ENCODE results near the gene ENKD1.

ENKD1 gene

GRCh38 chr16:67713647-67714273 lies 47.2 kb upstream of the ENKD1 start:
- no peak for ATAC-seq
- TF ChIP-seq TCF4 (CRISPR knock-in tag; IDR thresholded peaks at IDR 0.05; ENCODE audit: borderline replicate concordance) (no peak), ARNTL (CRISPR knock-in tag; IDR thresholded peaks at IDR 0.05; ENCODE audit: borderline replicate concordance, low read depth) (no peak), ZC3H10 (CRISPR knock-in tag; IDR thresholded peaks at IDR 0.05) (no peak), TSHZ2 (CRISPR knock-in tag; IDR thresholded peaks at IDR 0.05) (no peak), ISL1 (CRISPR knock-in tag; IDR thresholded peaks at IDR 0.05) (no peak), ZFP3 (CRISPR knock-in tag; IDR thresholded peaks at IDR 0.05) (no peak), ZNF8 (CRISPR knock-in tag; IDR thresholded peaks at IDR 0.05) (no peak), CREB5 (CRISPR knock-in tag; IDR thresholded peaks at IDR 0.05; ENCODE audit: low read depth) (no peak), POU6F1 (CRISPR knock-in tag; IDR thresholded peaks at IDR 0.05; ENCODE audit: borderline replicate concordance, low read depth) (no peak), OSR1 (CRISPR knock-in tag; IDR thresholded peaks at IDR 0.05) (no peak), ZFP30 (CRISPR knock-in tag; IDR thresholded peaks at IDR 0.05) (no peak)

GRCh38 chr16:67710607-67711006 lies 44.1 kb upstream of the ENKD1 start:
- no peak for ATAC-seq
- no peak for TF ChIP-seq GLIS3 (CRISPR knock-in tag; IDR thresholded peaks at IDR 0.05)
- no peak for TF ChIP-seq RARB (CRISPR knock-in tag; IDR thresholded peaks at IDR 0.05)
- TF ChIP-seq ZFP3 (CRISPR knock-in tag; IDR thresholded peaks at IDR 0.05) = no peak
- no peak for TF ChIP-seq PATZ1 (CRISPR knock-in tag; IDR thresholded peaks at IDR 0.05; ENCODE audit: borderline replicate concordance)
- TF ChIP-seq ISL1 (CRISPR knock-in tag; IDR thresholded peaks at IDR 0.05) = no peak
- no peak for TF ChIP-seq TSHZ2 (CRISPR knock-in tag; IDR thresholded peaks at IDR 0.05)
- no peak for TF ChIP-seq ESRRG (CRISPR knock-in tag; IDR thresholded peaks at IDR 0.05)
- TF ChIP-seq ZNF565 (CRISPR knock-in tag; conservative IDR thresholded peaks at IDR 0.05; ENCODE audit: low read depth) = no peak
- TF ChIP-seq BACH2 (CRISPR knock-in tag; IDR thresholded peaks at IDR 0.05; ENCODE audit: borderline replicate concordance) = no peak
- TF ChIP-seq SNAI2 (CRISPR knock-in tag; IDR thresholded peaks at IDR 0.05) = no peak
- no peak for TF ChIP-seq OSR1 (CRISPR knock-in tag; IDR thresholded peaks at IDR 0.05)
- TF ChIP-seq PPARA (CRISPR knock-in tag; IDR thresholded peaks at IDR 0.05; ENCODE audit: borderline replicate concordance) = no peak
- TF ChIP-seq ZNF8 (CRISPR knock-in tag; IDR thresholded peaks at IDR 0.05) = no peak
- no peak for TF ChIP-seq ARNTL (CRISPR knock-in tag; IDR thresholded peaks at IDR 0.05; ENCODE audit: borderline replicate concordance, low read depth)
- TF ChIP-seq TOX (CRISPR knock-in tag; IDR thresholded peaks at IDR 0.05; ENCODE audit: borderline replicate concordance) = no peak
- TF ChIP-seq CREB5 (CRISPR knock-in tag; IDR thresholded peaks at IDR 0.05; ENCODE audit: low read depth) = no peak
- TF ChIP-seq CSRNP3 (CRISPR knock-in tag; IDR thresholded peaks at IDR 0.05) = no peak
- no peak for TF ChIP-seq CSDC2 (CRISPR knock-in tag; IDR thresholded peaks at IDR 0.05)
- no peak for TF ChIP-seq POU6F1 (CRISPR knock-in tag; IDR thresholded peaks at IDR 0.05; ENCODE audit: borderline replicate concordance, low read depth)
- no peak for TF ChIP-seq ZFP30 (CRISPR knock-in tag; IDR thresholded peaks at IDR 0.05)

All from SK-N-SH treated with all-trans-retinoic acid at 6 μM for 48 hours (cell line).